Esophagus squamous epithelium (tissue), 4 donors: ENCODE measurements around the gene TMEM121.
"Not testable (repeated sequence)": the region's sequence is repeated elsewhere in the genome, so short reads cannot be mapped to it uniquely, and the experiment has no call there.

ENCODE experiments used
- POLR2A ChIP-seq, 4 donors: fragments of 450-650 bp; IDR thresholded peaks; one replicate each; pipeline ENCODE4 v1.6.1; 2017; ENCODE audit warnings: antibody characterized with exemption in 4 of 4, mild to moderate bottlenecking in 4 of 4, moderate library complexity in 3 of 4
- TF ChIP-seq, protein P1 (sequence below), 6 experiments: fragments of 450-650 bp in 4 of 6; fragments of 200-600 bp in 2 of 6; sonication (generic) in 2 of 6; IDR thresholded peaks; one replicate each; pipeline ENCODE4 v1.5.1; 2016 to 2019; ENCODE audit warnings: antibody characterized with exemption in 6 of 6, mild to moderate bottlenecking in 4 of 6, moderate library complexity in 4 of 6

DNA sequence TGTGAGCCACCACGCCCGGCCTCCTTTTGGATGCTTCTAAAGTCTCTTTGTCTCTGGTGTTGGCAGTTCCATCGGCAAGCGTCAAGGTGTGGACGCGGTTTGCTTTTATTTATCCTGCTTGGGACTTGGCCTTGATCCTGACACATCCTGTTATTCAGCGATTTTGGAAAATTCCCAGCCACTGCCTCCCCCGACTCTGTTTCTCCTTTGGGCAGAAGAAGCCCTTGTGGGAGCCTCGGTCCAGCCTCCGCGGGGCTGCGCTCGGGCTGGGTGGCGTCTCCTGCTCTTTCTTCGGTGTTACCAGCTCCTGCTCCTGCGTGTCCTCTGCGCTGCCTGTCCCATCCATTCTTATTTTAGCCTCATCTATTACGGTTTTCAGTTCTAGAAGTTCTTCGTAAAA is 31.3 kb downstream of the TMEM121 start:
- TF ChIP-seq, protein P1, sequence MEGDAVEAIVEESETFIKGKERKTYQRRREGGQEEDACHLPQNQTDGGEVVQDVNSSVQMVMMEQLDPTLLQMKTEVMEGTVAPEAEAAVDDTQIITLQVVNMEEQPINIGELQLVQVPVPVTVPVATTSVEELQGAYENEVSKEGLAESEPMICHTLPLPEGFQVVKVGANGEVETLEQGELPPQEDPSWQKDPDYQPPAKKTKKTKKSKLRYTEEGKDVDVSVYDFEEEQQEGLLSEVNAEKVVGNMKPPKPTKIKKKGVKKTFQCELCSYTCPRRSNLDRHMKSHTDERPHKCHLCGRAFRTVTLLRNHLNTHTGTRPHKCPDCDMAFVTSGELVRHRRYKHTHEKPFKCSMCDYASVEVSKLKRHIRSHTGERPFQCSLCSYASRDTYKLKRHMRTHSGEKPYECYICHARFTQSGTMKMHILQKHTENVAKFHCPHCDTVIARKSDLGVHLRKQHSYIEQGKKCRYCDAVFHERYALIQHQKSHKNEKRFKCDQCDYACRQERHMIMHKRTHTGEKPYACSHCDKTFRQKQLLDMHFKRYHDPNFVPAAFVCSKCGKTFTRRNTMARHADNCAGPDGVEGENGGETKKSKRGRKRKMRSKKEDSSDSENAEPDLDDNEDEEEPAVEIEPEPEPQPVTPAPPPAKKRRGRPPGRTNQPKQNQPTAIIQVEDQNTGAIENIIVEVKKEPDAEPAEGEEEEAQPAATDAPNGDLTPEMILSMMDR (IDR thresholded peaks at IDR 0.05): not testable (repeated sequence)
- not testable (repeated sequence) for TF ChIP-seq POLR2A (IDR thresholded peaks at IDR 0.05)
